Naive thymus-derived CD8-positive, alpha-beta T cell (primary cell): ENCODE results near the gene MBD5. TPM values are rescaled to one million over a fixed set of nuclear protein-coding genes. Genes with fewer than 3 reads are reported as not detected.

ENCODE experiments used
- ATAC-seq, 2 donors: fragments of 150-1000 bp; cut with Tn5 transposase in 1 of 2; sonication (Bioruptor Pico), chemical (Tn5 transposase) in 1 of 2; 1 replicate in 1 of 2; 2 replicates in 1 of 2; pipeline ENCODE4 v1.10.0; 2021; ENCODE audit warnings: mild to moderate bottlenecking in 2 of 2, moderate library complexity in 2 of 2
- POLR2A ChIA-PET: fragments of 350-600 bp; sonication (Branson Sonifier 250); formaldehyde crosslinking; loops from one replicate; lab custom pipeline; 2021; ENCODE audit warnings: antibody characterized with exemption; lab: Charles Lee
- DNase-seq, 10 donors: peaks; one replicate each; pipeline versions ENCODE4 v3.0.0 to v3.0.0-alpha.2; 2020 to 2022
- H3K27ac Mint-ChIP-seq, 10 donors: one replicate each; pipeline ENCODE4 v1.8.0; 2020 to 2022; ENCODE audit warnings: mild to moderate bottlenecking in 10 of 10, mixed read lengths in 10 of 10, moderate library complexity in 4 of 10, inconsistent platforms in 1 of 10
- H3K27me3 Mint-ChIP-seq, 5 donors: one replicate each; pipeline ENCODE4 v1.8.0; 2021 to 2022; ENCODE audit warnings: mixed read lengths in 5 of 5
- H3K36me3 Mint-ChIP-seq, 3 donors: one replicate each; pipeline ENCODE4 v1.8.0; 2020 to 2022; ENCODE audit warnings: mixed read lengths in 3 of 3, mild to moderate bottlenecking in 2 of 3, inconsistent platforms in 1 of 3
- H3K4me1 Mint-ChIP-seq, 4 donors: one replicate each; pipeline ENCODE4 v1.8.0; 2021 to 2022; ENCODE audit warnings: mixed read lengths in 4 of 4
- H3K4me3 Mint-ChIP-seq, 10 donors: one replicate each; pipeline ENCODE4 v1.8.0; 2020 to 2022; ENCODE audit warnings: mild to moderate bottlenecking in 10 of 10, mixed read lengths in 10 of 10, moderate library complexity in 6 of 10, inconsistent platforms in 1 of 10
- H3K9me3 Mint-ChIP-seq, 9 donors: one replicate each; pipeline ENCODE4 v1.8.0; 2020 to 2022; ENCODE audit warnings: mixed read lengths in 9 of 9, mild to moderate bottlenecking in 3 of 9, inconsistent platforms in 1 of 9, moderate library complexity in 1 of 9
- polyA plus RNA-seq, 3 donors: library from polyadenylated mRNA; unstranded; fragments of 300-500 nt; fragmentation: Illumina TruSeq; gene quantifications; one replicate each; pipeline ENCODE4 v1.2.3, GENCODE V29; 2021
- total RNA-seq, 8 experiments: library from RNA in 2 of 8; stranded (reverse) in 2 of 8; gene quantifications; one replicate each; pipeline ENCODE4 v1.2.3 and lab custom pipeline; 2021 to 2026

Gene MBD5
- total and polyA plus RNA-seq, 5 experiments from 2014 or later: 11.7 to 54.1 (median 17.9) TPM

DNA sequence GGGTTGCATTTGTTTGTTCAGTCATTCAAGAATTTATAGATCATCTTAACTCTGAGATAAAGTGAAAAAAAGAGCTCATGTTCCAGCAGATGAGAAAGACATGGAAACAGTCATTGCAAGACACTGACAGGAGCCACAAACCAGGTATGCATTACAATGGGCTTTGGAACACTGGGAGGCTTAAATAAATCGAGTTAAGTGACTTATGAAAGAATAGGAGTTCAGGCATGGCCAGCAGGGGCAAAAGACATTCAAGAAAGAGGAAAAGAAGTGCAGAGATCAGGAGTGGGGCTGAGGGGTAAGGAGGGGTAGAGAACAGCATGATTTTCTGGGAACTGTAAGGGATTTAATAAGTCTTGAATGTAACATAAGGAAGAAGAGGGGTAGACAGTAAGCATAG, 502.4 kb downstream of the MBD5 start:
- DNase-seq (no peak), ATAC-seq (no peak)
- peak overlapping the region; percentile 69 to 97 (median 92) for H3K27ac Mint-ChIP-seq
- no peaks in the 10 kb centered on the region for H3K27me3 Mint-ChIP-seq
- H3K4me3 Mint-ChIP-seq: peak overlapping the region in 9 of 10 donors; percentile 6 to 78 (median 48)
- H3K36me3 Mint-ChIP-seq: peaks cover 0 to 2% (median 0%) of the 10 kb centered on the region in 3 donors
- H3K4me1 Mint-ChIP-seq: peaks cover 48 to 83% (median 80%) of the 10 kb centered on the region in 4 donors
- POLR2A ChIA-PET: interaction anchor here (0.8 to 9.0 kb wide), 6 partner anchors 14 to 502 kb away, joined by 3 to 90 read pairs (median 8); partner anchors contain the start of genes MBD5 and ORC4
- peaks cover 0 to 20% (median 0%) of the 10 kb centered on the region in 9 donors for H3K9me3 Mint-ChIP-seq

DNA sequence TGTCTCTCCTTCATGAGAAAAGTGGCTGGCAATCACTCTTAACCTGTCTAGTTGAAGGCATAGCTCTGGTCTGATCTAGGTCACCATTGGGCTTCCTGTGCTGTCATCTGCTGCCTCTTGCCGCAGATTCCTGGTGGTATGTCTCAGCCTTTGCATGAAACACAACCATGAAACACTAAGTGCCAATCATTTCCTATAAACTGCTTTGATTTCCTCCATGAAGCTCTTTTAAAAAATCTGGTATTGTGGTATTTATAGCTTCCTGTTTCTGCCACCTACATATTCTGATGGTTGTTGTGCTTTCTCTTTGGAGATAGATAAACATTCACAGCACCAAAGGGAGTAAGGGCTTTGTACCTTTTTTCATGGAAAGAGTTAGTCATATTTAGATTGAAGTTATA, 503.6 kb downstream of the MBD5 start:
- DNase-seq (peak in 9 of 10 donors; percentile 39 to 90 (median 73)), ATAC-seq (peak; percentile 84 to 94)
- peaks cover 0 to 2% (median 0%) of the 10 kb centered on the region in 3 donors for H3K36me3 Mint-ChIP-seq
- peaks cover 55 to 95% (median 92%) of the 10 kb centered on the region in 4 donors for H3K4me1 Mint-ChIP-seq
- H3K27ac Mint-ChIP-seq: peak overlapping the region; percentile 84 to 97 (median 96)
- POLR2A ChIA-PET: interaction anchor here (1.3 to 9.0 kb wide), 10 partner anchors 10 to 504 kb away, joined by 3 to 90 read pairs (median 10); partner anchors contain the start of genes EPC2, MBD5 and ORC4
- peak overlapping the region; percentile 43 to 75 (median 60) for H3K4me3 Mint-ChIP-seq
- H3K9me3 Mint-ChIP-seq: peaks cover 0 to 20% (median 0%) of the 10 kb centered on the region in 9 donors
- no peaks in the 10 kb centered on the region for H3K27me3 Mint-ChIP-seq

DNA sequence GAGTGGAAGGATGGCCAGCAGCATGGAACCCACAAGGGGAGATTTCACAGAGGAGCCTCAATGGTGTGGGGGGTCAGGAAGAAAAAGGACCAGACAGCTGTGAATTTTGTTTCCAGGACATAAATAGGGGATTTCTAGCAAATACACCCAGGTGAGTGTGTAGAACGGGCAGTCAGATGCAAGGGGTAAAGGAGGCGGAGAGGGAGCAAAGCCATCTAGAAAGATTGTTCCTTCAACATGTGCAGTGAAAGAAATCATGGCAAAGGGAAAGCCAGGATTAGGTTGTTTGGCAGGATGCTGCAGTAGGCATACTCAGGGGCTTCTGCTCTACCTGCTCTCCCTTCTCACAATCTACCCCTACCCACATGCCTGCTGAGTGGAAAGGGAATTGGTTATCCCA, 504.2 kb downstream of the MBD5 start:
- Mint-ChIP-seq H3K36me3 (peaks cover 0 to 2% (median 0%) of the 10 kb centered on the region in 3 donors), H3K27me3 (no peaks in the 10 kb centered on the region), H3K4me1 (peaks cover 60 to 100% (median 98%) of the 10 kb centered on the region in 4 donors), H3K4me3 (peak overlapping the region; percentile 12 to 75 (median 62)), H3K27ac (peak overlapping the region; percentile 84 to 97 (median 96)), H3K9me3 (peaks cover 0 to 20% (median 0%) of the 10 kb centered on the region in 9 donors)
- POLR2A ChIA-PET: interaction anchor here (1.3 to 9.0 kb wide), 9 partner anchors 9 to 504 kb away, joined by 5 to 90 read pairs (median 10); partner anchors contain the start of genes EPC2, MBD5 and ORC4
- ATAC-seq (no peak), DNase-seq (no peak)

DNA sequence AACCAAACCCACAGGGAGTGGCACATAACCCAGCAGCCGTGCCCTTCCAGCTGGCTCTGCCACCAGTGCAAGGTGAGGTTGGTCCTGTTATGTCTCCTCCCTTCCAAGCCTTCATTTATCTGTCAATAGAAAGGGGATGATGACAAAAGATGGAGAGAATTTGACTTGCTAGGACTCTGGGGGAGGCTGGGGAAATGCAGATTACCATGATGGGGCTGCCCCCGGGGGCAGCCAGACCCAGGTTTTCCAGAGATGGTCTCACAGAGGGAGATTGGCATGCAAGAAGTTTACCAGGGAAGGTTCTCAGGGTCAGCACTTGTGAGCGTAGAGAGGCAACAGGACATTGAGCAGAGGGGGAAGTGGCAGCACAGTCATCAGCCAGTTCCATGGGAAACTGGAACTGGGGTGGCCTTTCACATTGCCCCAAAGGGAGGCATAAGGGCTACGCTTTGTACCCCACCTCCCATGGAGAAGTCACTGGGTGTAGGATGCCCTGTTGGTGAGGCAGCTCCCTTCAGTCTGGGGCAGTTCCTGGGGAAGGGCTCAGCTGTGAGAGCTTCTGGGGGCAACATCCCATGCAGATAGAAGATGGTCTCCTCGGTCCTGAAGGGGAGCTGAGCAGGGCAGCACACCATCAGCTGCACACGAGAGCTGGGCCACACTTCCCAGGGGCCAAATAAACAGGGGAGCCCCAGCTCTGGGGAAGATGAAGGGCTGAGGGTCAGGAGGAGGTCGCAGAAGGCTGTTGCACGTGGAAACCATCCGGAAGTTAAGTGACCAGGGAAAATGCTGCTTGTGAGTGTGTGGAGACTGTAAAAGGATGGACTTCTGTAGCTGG, 505.8 kb downstream of the MBD5 start:
- Mint-ChIP-seq H3K27ac (peak overlapping the region; percentile 94 to 98 (median 96)), H3K27me3 (no peaks in the 10 kb centered on the region), H3K9me3 (peaks cover 0 to 20% (median 0%) of the 10 kb centered on the region in 9 donors), H3K4me3 (peak overlapping the region; percentile 61 to 92 (median 88)), H3K4me1 (peaks cover 60 to 98% (median 96%) of the 10 kb centered on the region in 4 donors), H3K36me3 (peaks cover 0 to 2% (median 0%) of the 10 kb centered on the region in 3 donors)
- POLR2A ChIA-PET: interaction anchor here (0.8 to 9.0 kb wide), 8 partner anchors 12 to 506 kb away, joined by 3 to 90 read pairs (median 12); partner anchors contain the start of genes EPC2, MBD5 and ORC4
- DNase-seq (no peak), ATAC-seq (no peak)

DNA sequence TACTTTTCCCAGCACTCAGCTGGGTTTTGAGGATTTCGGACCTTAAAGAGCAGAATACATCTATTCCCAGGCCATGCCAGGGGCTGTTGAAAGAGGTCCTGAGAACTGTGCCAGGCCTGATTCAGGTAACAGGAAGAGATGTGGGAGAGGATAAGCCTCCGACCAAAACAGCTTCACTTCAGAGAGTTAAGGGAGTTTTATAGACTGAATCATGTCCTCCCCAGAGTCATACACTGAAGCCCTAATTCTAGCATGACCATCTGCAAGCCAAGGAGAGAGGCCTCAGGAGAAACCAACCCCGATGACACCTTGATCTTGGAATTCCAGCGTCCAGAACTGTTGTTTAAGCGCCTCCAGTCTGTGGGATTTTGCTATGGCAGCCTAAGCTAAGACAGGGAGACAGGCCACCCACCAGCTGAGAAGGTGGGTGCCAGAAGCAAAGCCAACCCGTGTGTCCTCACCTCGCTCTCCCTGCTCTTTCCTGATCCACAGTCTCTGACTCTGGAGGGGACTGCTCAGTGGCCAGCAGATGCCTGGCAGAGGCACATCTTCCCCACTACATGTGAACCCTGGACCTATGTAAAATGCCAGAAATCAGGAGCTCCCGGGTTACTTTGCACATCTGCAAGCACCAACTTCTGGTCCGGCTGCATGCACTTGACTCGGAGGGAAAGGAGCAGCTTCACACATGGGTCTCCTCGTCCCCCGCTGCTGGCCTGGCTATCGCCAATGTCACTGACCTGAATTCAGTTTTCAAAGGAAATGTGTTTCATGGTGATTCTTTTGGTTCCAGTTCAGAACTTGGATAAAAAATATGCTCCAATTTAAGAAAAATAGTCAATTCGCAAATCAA, 506.8 kb downstream of the MBD5 start:
- DNase-seq: no peak
- peaks cover 0 to 2% (median 0%) of the 10 kb centered on the region in 3 donors for H3K36me3 Mint-ChIP-seq
- POLR2A ChIA-PET: interaction anchor here (0.6 to 9.0 kb wide), 10 partner anchors 11 to 507 kb away, joined by 3 to 90 read pairs (median 5); partner anchors contain the start of genes EPC2, MBD5 and ORC4
- ATAC-seq: peak in 1 of 2 donors; percentile 3
- no peaks in the 10 kb centered on the region for H3K27me3 Mint-ChIP-seq
- peak overlapping the region; percentile 61 to 92 (median 88) for H3K4me3 Mint-ChIP-seq
- peak overlapping the region; percentile 94 to 98 (median 96) for H3K27ac Mint-ChIP-seq
- H3K9me3 Mint-ChIP-seq: peaks cover 0 to 20% (median 0%) of the 10 kb centered on the region in 9 donors
- peaks cover 62 to 98% (median 89%) of the 10 kb centered on the region in 4 donors for H3K4me1 Mint-ChIP-seq

DNA sequence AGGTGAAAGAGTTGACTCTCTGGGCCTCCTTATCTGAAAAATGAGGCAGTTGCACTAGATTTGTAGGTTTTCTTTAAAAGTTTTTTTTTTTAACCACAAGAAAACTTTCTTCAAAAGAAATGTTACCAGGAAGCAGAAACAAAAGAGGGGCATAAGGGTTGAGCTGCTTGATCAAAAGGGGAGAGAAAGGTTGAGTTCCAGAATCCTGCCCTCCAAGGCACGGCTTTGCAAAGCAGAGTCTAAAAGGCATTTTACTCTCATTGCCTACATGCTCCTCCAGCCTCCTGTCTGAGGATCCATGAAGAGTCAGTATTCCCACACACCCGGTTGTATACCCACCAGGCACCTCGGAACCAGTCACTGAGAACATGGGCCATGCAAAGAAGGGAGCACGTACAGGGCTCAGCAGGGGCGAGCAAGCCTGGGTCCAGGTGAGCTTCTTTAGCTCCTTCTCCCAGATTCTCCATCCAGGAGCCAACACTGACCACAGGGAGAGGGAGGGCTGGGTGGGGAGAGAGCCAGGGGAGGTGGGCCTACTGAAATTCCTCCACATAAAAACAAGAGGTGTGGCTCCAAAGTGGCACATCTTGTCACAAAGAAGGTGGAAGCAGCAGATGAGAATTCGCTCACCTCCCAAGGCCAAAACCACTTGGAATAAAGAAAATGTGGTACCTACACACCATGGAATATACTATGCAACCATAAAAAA, 507.6 kb downstream of the MBD5 start:
- peaks cover 0 to 20% (median 0%) of the 10 kb centered on the region in 9 donors for H3K9me3 Mint-ChIP-seq
- H3K4me3 Mint-ChIP-seq: peak overlapping the region; percentile 61 to 92 (median 88)
- POLR2A ChIA-PET: interaction anchor here (0.6 to 9.0 kb wide), 9 partner anchors 10 to 508 kb away, joined by 3 to 90 read pairs (median 5); partner anchors contain the start of genes EPC2 and ORC4
- no peaks in the 10 kb centered on the region for H3K27me3 Mint-ChIP-seq
- peak; percentile 34 to 49 for ATAC-seq
- H3K36me3 Mint-ChIP-seq: peaks cover 0 to 2% (median 0%) of the 10 kb centered on the region in 3 donors
- peak in 6 of 10 donors; percentile 32 to 84 (median 55) for DNase-seq
- H3K27ac Mint-ChIP-seq: peak overlapping the region; percentile 94 to 98 (median 96)
- H3K4me1 Mint-ChIP-seq: peaks cover 60 to 98% (median 84%) of the 10 kb centered on the region in 4 donors

DNA sequence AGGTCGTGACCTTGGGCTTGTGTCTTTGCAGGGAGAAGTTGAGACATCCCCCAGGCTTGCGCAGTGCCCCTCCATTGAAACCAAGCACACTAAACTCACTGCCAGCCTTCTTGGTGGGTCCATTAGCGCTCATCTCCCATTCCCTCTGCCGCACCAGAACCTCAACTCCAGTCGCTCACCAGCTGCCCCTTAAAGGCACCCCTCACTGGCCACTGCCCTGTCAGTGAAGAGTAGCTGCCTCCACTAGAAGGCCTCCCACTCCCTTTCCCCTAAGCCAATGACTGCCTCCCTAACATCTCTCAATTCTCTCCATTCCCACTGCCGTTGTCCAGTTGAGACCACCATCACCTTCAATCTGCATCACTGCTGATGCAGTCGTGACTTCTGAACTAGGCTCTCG, 508.9 kb downstream of the MBD5 start:
- ATAC-seq: no peak

DNA sequence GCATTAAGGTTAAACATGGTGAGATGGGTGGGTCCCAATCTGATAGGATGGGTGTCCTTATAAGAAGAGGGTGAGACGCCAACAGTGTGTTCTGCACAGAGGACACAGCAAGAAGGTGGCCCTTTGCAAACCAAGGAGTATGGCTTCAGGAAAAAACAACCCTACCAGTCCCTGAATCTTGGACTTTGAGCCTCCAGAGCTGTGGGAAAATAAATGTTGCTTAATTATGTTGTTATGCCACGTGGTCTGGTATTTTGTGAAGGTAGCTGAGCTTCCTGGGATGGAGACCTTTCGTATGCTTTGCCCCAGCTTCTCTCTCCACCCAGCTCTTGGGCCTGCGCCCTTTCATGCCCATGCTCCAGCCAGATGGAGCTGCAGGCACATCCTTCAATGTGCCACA, 509.5 kb downstream of the MBD5 start:
- Mint-ChIP-seq H3K27me3 (no peaks in the 10 kb centered on the region), H3K9me3 (peaks cover 0 to 11% (median 0%) of the 10 kb centered on the region in 9 donors), H3K36me3 (no peaks in the 10 kb centered on the region), H3K4me3 (peak overlapping the region in 7 of 10 donors; percentile 11 to 92 (median 61)), H3K4me1 (peaks cover 59 to 98% (median 75%) of the 10 kb centered on the region in 4 donors), H3K27ac (peak overlapping the region in 9 of 10 donors; percentile 58 to 98 (median 96))
- DNase-seq: no peak
- POLR2A ChIA-PET: interaction anchor here (1.3 to 6.8 kb wide), 4 partner anchors 9 to 114 kb away, joined by 3 to 62 read pairs (median 28); partner anchors contain the start of gene EPC2
- no peak for ATAC-seq

More for the DNA sequence above, 508.9 kb downstream of the MBD5 start:
- Mint-ChIP-seq H3K36me3 (peaks cover 0 to 2% (median 0%) of the 10 kb centered on the region in 3 donors), H3K27me3 (no peaks in the 10 kb centered on the region), H3K4me3 (peak overlapping the region in 9 of 10 donors; percentile 25 to 92 (median 87)), H3K9me3 (peaks cover 0 to 17% (median 0%) of the 10 kb centered on the region in 9 donors), H3K27ac (peak overlapping the region; percentile 94 to 98 (median 96)), H3K4me1 (peaks cover 65 to 98% (median 79%) of the 10 kb centered on the region in 4 donors)
- POLR2A ChIA-PET: interaction anchor here (1.3 to 9.0 kb wide), 4 partner anchors 9 to 115 kb away, joined by 3 to 90 read pairs (median 57); partner anchors contain the start of gene EPC2
- DNase-seq: no peak

DNA sequence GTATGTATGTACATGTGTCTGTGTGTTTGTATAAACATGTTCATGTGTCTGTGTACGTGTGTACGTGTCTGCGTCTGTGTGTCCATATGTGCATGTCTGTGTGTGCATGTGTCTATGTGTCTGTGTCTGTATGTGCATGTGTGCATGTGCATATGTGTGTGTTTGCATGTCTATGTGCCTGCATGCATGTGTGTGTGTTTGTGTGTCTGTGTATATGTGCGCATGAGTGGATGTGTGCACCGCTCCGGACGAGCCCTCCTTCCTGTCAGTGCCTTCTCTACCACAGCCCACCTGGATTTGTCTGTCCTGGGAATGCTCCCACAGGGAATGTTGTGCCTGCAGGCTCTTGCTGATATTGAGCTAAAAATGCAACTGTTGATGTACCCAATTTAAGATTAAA, 510.3 kb downstream of the MBD5 start:
- POLR2A ChIA-PET: interaction anchor here (0.8 to 6.8 kb wide), 3 partner anchors 8 to 114 kb away, joined by 3 to 52 read pairs (median 4); partner anchors contain the start of gene EPC2
- Mint-ChIP-seq H3K27me3 (no peaks in the 10 kb centered on the region), H3K36me3 (no peaks in the 10 kb centered on the region), H3K4me1 (peaks cover 55 to 93% (median 68%) of the 10 kb centered on the region in 4 donors), H3K9me3 (peaks cover 0 to 2% (median 0%) of the 10 kb centered on the region in 9 donors), H3K27ac (peak overlapping the region in 7 of 10 donors; percentile 9 to 96 (median 16)), H3K4me3 (peak overlapping the region in 4 of 10 donors; percentile 16 to 58 (median 20))
- no peak for ATAC-seq
- DNase-seq: no peak

DNA sequence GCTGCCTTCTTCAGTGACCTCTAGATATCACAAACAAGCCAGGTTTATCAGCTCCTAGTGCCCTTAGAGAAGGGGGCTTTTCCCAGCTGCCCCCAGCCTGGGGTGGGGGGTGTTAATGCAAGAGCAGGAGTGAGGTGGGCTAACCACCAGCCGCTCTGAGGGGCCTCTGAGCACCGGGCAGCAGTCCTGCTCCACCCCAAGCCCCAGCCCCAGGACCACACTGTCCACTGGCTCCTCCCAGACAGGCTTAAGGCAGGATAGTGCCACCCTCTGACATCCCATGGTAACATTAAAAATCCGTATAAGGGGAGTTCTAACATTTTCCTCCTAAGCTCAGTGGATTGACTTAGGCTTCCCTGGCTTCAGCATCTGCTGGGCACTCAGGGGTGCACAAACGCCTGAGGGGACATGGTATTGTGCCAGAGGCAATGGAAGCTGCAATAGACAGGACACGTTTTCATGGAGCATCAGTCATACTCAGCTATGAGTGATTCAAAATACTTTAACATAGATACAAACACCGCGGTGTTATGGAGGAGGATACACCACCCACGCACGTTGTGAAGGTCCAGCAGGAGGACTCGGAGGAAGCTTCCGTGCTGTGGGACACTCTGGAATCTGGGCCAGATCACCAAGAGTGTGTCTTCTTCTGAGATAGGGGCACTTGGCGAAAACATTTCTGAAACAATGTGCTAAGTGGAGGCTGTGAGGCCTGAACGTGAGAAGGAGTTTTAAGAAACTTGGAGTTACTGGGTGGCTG, 511.0 kb downstream of the MBD5 start:
- Mint-ChIP-seq H3K36me3 (no peaks in the 10 kb centered on the region), H3K4me1 (peaks cover 49 to 88% (median 62%) of the 10 kb centered on the region in 4 donors), H3K27ac (peak overlapping the region in 4 of 10 donors; percentile 4 to 62 (median 32)), H3K4me3 (peak overlapping the region in 2 of 10 donors; percentile 19 to 33), H3K9me3 (no peaks in the 10 kb centered on the region), H3K27me3 (no peaks in the 10 kb centered on the region)
- ATAC-seq (no peak), DNase-seq (no peak)
- POLR2A ChIA-PET: interaction anchor here (0.6 to 6.8 kb wide), 4 partner anchors 15 to 113 kb away, joined by 3 to 52 read pairs (median 4); partner anchors contain the start of gene EPC2
